DMS153 treated with DMSO at 0.1 percent for 48 hours (cell line): ENCODE measurements around the gene MPHOSPH10.
"Not testable (repeated sequence)": the region's sequence is repeated elsewhere in the genome, so short reads cannot be mapped to it uniquely, and the experiment has no call there.

Experiments
- DNase-seq: peaks from one replicate; lab custom pipeline; 2025; ENCODE audit not compliant: unreplicated experiment; lab: John Stamatoyannopoulos, UW

MPHOSPH10 gene, protein sequence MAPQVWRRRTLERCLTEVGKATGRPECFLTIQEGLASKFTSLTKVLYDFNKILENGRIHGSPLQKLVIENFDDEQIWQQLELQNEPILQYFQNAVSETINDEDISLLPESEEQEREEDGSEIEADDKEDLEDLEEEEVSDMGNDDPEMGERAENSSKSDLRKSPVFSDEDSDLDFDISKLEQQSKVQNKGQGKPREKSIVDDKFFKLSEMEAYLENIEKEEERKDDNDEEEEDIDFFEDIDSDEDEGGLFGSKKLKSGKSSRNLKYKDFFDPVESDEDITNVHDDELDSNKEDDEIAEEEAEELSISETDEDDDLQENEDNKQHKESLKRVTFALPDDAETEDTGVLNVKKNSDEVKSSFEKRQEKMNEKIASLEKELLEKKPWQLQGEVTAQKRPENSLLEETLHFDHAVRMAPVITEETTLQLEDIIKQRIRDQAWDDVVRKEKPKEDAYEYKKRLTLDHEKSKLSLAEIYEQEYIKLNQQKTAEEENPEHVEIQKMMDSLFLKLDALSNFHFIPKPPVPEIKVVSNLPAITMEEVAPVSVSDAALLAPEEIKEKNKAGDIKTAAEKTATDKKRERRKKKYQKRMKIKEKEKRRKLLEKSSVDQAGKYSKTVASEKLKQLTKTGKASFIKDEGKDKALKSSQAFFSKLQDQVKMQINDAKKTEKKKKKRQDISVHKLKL

DNA sequence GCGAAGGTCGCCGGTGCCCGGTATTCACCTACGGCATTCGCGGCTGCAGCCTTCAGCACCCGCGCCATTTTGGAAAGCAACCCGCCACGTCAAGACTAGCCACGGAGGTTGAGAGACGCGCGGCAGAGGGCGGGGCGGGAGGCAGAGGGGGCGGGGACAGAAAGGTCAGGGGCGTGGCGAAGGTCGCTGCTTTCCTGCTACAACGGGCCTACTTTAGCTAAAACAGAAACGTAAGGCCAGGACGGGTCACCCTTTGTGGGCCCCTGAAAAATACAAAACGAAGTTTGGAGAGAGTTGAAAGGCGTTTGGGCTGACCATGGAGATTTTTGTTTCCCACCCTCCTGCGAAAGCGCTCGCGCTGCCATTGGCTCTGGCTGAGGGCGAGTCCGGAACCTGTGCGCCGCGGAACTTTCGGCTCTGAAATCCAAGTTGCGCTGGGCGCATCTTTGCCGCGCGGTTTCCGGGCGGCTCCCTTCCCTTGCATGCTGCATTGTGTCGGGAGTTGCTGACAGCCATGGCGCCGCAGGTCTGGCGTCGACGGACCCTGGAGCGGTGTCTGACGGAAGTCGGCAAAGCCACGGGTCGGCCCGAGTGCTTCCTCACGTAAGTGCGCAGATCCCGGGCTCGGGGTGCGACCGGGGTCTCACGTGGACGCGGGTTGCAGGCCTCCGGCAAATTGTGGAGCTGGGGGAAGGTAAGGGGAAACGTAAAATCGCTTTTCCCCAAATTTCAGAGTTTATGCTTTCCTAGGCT is at the start of gene MPHOSPH10, which contains the start of gene MCEE:
Gene MPHOSPH10 (plus strand): TSS at position 483 of the 753 bp plus-strand sequence. CDS start 32 bp downstream, at position 515.
Gene MCEE (minus strand): TSS at position 78 of the 753 bp plus-strand sequence. CDS start 10 bp downstream, at position 68.
- peak; percentile 91 for DNase-seq

DNA sequence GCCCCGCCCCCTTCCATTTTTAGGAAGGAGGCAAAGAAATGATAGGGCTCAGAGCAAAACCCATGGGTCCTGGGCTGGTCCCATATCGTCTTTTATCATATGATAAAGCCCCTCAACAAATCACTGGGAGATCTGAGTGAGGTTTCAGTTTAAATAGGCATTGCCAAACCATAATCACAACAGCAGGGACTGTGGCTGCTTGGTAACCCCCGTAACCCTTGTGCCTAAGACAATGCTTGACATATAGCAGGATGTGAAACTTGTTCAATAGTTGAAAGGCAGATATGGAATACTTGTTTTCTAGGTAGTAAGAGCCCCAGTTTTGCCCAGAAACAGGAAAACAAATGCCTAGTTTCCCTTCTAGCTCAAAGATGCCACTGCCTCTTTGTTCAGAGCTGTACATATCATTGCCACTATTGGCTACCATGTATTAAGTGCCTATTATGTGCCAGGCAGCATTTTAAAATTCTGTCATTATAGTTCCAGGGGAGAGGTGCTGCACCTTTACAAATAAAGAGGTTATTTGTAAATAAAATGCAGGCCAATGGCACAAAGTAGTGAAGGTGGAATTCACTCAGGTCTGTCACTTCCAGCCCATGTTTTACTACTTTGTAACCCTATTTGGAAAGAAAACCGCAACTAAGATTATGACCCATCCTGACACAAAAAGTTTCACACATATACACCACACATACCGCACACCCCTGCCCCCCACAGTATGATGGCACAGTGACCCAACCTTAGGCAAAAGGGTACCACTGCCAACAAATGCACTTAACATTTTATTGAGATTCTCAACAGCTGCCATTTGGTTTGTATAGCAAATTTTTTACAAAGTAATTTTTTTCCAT is 47.8 kb upstream of the MPHOSPH10 start:
- DNase-seq, result no peak

DNA sequence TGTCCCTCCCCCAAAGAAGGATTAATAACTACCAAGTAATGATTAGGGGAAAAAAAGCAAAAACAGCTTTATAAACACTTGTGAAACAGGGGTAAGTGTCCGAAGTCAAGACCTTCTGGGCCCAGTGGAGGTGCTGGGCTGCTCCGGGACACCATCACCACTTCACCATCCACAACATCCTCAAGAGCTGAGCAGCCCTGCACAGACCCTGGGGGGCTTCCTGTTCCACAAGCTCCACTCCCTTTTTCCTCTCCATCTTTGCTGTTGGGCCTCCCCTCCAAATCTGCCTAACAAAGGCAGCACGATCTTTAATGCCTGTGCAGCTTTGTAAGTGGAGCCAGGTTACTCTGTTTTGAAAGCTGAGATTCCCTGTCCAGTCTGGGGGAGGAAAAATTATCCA is 47.1 kb upstream of the MPHOSPH10 start:
- not testable (repeated sequence) for DNase-seq

DNA sequence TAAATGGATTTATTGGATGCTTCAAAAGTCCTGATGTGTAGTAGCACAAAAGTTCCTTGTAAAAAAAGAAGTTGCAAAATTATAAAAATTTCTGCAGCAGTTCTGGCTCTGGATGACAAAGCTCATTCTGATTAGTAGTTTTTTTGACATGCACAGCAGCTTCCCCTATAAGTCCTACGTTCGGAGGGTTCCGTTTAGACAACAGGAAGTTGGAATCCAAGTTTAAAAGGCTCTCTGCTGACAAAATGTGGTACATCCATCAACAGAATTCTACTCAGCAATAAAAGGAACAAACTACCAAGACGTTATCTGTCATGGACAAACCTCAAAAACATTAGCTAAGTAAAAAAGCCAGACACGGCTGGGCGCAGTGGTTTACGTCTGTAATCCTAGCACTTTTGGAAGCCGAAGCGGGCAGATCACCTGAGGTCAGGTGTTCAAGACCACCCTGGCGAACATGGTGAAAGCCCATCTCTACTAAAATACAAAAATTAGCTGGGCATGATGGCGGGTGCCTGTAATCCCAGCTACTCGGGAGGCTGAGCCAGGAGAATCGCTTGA is 46.6 kb upstream of the MPHOSPH10 start:
- DNase-seq, result not testable (repeated sequence)

DNA sequence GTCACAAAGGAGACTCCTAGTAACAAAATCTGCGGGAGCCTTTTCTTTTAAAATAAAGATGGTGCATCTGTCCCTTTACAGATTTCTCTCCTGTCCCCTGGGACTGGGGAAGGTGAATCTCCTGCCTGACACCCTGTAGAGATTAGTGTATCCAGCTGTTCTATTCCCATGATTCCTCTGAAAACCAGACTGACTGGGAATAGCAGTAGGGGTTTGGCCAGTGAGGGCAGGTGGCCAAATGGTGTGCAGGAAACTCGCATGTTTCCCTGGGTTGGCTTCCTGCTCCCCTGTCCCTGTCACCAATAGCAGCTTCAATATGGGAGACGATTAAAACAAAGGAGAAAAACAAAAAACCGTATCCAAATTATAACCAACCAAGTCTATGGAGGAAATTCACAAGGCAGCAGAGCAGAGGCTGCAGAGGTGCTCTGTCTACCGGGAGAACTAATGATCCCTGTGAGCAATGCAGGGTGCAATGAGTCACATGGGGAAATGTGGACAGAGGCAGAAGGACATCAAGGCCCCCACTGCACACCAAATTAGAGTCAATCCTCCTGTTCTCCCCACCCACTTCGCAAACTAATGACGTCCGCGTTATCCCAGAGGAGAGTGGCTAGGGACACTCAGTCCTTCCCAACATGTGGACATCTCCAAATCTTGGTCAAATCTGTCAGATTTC is 45.0 kb upstream of the MPHOSPH10 start:
- not testable (repeated sequence) for DNase-seq

DNA sequence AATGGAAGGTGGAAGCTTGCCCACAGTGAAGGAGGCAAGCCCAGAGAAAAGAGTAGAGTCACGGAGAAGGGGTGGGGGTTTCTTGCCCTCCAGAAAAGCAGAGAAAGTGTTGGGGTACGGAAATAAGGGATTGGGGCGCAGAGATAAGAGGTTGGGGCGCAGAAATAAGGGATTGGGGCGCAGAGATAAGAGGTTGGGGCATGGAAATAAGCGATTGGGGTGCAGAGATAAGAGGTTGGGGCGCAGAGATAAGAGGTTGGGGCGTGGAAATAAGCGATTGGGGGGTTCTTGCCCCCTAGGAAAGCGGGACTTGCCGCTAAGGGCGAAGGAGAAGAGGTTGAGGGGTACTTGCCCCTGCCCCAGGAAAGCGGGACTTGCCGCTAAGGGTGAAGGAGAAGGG is 41.0 kb upstream of the MPHOSPH10 start:
- not testable (repeated sequence) for DNase-seq

DNA sequence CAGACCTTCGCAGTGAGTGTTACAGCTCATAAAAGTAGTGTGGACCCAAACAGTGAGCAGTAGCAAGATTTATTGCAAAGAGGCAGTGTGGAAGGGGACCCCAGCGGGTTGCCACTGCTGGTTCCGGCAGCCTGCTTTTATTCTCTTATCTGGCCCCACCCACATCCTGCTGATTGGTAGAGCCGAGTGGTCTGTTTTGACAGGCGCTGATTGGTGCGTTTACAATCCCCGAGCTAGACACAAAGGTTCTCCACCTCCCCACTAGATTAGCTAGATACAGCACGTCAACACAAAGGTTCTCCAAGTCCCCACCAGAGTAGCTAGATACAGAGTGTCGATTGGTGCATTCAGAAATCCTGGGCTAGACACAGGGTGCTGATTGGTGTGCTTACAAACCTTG is 38.6 kb upstream of the MPHOSPH10 start:
- DNase-seq, result not testable (repeated sequence)

DNA sequence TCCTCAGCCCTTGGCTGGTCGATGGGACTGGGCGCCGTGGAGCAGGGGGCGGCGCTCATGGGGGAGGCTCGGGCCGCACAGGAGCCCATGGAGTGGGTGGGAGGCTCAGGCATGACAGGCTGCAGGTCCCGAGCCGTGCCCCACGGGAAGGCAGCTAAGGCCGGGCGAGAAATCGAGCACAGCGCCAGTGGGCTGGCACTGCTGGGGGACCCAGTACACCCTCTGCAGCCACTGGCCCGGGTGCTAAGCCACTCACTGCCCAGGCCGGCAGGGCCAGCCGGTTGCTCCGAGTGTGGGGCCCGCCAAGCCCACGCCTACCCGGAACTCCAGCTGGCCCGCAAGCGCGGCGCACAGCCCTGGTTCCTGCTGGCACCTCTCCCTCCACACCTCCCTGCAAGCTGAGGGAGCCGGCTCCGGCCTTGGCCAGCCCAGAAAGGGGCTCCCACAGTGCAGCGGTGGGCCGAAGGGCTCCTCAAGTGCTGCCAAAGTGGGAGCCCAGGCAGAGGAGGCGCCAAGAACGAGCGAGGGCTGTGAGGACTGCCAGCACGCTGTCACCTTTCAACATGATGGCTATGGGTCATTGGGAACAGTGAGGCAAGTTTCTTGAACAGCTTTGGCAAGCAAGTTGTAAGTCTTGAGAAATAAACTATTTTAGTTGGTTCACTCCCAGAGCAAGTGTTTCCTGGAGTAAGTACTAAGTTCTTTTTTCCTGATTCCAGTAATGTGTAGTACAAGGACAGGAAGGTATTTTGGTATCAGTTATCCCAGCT is 37.8 kb upstream of the MPHOSPH10 start:
- DNase-seq, result not testable (repeated sequence)

DNA sequence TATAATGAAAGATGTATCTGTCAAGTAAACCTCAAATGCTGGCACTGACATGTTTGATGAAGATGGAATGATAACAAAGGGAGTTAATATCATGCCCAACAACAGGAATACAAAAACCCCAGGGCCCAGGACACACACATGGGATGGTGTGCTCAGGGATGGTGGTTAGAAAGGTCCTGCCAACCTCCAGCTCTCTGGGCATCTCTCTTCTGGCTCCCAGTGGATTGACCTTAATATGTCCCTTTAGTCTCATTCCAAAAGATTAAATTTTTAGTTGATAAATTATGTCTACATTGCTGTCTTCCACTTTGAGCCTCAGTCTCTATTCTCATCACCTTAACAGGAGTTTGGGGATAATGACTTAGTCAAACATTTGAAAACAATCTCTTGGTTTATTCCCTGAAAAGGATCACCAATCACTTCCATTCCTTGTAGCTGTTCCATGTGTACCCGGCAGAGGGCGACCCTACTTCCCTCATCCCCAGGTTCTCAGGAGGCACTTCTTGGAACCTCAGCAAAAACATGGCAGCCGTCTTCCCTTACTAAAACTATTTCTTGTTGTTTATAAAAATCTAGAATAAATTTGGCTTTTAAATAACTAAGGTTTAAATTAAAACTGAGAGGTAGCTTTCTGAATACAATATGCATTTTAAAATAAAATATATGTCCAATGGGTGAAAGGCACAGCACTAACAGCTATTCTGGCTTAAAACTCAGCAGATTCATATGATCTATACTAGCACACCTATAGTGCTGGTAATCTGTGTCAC is 30.1 kb upstream of the MPHOSPH10 start:
- peak; percentile 46 for DNase-seq

DNA sequence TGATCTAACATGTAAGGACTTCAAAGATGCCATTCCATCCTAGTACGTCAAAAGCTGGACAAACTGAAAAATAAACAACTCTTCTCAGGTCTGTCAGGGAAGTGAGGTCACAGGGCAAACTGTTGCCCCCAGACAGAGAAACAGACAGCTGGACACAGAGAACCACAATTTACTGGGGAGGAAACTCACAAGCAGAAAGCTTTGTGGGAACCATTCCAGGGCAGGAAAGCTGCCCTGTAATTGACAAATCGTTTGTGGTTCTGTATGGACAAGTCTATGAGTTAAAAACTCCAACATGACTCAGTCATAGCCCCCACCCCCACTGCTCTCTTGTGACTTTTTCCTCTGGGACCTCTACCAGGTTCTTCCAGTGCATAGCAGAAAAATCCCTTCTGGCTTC is 28.8 kb upstream of the MPHOSPH10 start:
- no peak for DNase-seq

DNA sequence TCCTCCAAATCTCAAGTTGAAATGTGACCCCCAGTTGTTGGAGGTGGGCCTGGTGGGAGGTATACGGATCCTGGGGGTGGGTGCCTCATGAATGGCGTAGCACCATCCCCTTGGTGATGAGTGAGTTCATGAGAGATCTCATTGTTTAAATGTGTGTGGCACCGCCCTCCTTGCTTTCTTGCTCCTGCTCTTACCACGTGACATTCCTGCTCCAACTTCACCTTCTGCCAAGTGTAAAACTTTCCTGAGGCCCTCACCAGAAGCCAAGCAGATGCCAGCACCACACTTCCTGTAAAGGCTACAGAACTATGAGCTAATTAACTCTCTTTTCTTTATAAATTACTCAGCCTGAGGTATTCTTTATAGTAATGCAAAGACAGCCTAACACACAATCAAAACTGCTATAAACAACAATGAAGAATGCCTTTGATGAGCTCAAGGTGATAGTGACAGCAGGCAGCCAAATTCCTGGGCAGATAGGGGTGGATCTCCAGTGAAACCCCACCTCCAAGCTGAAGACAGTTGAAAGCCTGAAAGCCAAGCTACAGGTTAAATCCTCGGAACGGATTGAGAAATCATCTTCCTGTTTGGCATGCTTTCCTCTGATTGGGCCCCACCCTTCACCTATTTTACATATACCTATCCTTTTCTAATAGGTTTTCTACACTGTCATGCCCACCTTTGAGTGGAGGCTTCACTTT is 27.3 kb upstream of the MPHOSPH10 start:
- DNase-seq, result no peak

DNA sequence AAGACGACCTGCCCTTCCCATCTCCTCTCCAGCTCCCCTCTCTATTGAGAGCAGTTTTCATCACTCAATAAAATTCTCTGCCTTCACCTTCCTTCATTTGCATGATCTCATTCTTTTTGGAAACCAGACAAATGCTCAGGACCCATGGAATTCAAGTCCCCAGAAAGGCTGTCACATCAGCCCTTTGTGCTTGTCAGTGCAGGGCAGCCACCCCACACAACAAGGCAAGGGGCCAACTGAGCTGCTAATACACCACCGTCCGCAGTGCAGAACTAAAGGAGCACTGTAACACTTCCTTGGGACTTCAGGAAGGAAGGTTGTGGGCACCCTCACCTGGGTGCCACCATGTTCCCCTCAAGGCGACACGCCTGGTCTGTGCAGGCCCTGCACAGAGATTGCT is 26.6 kb upstream of the MPHOSPH10 start:
- DNase-seq, result no peak

DNA sequence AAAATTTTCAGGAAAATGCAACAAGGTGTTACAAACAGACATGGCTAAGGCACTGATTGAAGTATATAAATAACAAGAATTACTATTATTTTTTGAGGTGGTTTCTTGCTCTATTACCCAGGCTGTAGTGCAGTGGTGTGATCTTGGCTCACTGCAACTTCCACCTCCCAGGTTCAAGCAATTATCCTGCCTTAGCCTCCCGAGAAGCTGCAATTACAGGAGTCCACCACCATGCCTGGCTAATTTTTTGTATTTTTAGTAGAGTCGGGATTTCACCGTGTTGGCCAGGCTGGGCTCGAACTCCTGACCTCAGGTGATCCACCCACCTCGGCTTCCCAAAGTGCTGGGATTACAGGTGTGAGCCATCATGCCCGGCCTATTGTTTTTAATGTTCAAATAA is 24.0 kb upstream of the MPHOSPH10 start:
- not testable (repeated sequence) for DNase-seq

DNA sequence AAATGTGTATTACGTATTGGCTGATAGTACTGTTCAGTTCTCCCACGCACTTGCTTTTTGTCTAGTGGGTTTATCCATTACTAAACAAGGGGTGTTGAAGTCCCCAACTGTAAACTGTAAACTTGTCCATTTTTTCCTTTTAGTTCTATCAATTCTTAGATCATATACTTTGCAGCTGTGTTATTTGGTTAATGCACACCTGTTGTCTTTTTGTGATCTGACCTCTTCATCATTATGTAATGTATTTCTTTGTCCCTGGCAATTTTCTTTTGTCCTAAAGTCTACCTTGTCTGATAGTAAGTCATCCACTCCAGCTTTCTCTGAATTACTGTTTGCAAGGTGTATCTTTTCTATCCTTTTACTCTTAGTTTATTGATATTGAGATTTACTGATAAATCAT is 22.3 kb upstream of the MPHOSPH10 start:
- no peak for DNase-seq

DNA sequence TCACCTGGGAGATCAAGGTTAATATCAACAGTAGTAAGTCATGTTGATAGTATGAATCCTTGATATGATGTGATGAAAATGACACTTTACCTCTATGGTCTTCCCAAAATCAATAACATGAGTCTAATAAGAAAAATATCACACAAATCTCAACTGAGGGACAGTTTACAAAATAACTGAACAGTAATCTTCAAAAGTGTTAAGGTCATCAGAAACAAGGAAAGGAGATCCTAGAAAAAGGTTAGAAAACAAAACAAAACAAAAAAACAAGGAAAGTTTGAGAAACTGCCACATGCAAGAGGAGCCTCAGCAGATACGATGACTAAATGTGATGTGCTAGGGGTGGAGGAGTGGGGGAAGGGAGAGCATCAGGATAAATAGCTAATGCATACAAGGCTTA is 16.6 kb upstream of the MPHOSPH10 start:
- no peak for DNase-seq

DNA sequence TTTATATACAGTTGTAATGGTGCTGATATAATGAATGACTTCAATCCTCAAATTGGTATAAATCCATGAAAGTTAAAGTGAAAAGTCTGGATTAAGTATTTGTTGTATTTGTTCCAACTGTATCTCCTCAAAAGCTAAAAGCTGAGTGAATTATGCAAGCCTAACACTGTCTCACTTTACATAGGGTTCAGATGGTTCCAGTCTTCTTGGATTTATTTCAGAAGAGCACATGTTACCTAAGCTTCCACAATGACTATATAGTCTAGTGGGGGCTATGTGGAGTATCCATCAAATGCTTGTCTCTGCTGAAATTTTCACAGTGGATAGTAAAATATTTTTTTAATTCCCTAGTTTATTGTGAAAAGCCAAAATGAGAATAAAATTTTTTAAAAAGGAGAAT is 13.4 kb upstream of the MPHOSPH10 start:
- no peak for DNase-seq

DNA sequence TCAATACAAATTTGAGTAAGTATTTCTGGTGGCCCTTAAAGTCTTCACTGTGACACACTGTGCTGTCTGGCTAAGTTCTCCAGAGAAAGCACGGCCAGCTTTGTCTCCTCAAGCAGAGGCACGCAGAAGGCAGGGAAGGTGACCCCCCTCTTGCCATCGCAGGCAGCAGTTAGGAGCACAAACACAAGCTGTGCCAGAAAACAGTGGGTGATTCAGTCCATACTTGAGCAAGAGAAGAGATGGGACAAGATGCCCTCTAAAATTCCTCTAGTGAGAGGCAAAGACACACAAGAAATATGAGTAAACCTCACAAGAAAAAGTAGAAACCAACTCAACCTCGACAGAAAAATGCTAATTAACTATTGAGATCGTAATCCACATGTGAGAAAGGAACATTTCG is 10.2 kb upstream of the MPHOSPH10 start:
- DNase-seq, result no peak

DNA sequence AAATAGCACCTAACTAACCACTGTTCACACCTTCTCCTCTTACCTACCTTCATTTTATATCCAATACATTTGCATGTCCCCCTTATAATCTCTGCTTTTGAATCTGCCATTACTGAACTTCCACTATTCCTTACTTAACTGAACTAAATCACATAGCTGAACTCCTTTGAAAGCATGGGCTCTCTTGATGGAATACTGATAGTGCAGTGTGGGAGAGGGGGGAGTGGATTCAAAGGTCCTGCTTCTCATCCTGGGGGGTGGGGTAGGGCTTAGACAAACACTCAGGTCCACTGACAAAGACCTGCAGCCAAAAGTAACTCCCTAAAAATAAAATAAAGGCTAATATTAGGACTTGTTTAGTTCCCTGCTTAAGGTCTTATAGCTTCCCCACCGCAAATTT is 9.0 kb upstream of the MPHOSPH10 start:
- DNase-seq, result no peak
